Cerebellar cortex (tissue), 1 donor: Measurements from ENCODE around the gene MRGPRG.
"Not testable (repeated sequence)": the region's sequence is repeated elsewhere in the genome, so short reads cannot be mapped to it uniquely, and the experiment has no call there.

Experiments
- DNase-seq: peaks from one replicate; pipeline ENCODE4 v3.0.0-alpha.2; 2015; ENCODE audit warnings: low spot score

Gene MRGPRG

DNA sequence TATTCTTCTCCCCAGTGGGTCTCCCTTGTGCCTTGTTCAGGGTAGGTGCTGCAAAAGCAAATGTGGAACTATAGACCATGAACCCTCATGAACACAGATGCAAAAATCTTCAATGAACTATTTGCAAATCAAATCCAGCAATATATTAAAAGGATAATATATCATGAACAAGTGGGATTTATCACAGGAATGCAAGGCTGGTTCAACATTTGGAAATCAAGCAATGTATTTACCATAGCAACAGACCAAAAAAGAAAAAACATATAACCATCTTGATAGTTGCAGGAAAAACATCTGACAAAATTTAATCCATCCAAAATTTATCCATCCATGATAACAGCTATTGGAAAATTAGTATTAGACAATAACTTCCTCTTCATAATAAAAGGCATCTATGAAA is 42.1 kb downstream of the MRGPRG start:
- no peak for DNase-seq

DNA sequence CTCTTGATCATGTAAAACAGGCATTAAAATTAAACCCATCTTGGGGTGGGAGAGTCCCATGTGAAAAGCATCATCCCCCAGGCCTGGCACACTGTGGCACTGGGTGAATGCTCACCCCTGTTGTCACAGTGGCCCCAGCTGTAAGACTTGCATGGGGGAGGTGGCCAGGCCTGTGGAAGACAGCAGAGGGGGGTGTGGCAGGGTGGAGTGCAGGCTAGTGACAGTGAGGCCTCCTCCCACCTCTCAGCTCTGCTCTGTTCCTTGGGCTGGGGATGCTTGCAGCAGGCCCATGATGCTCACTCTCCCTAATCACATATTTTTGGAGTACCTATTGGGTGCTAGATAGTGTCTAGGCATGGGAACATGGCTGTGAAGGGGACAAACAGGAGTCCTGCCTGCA is 43.4 kb downstream of the MRGPRG start:
- DNase-seq: no peak

- no peak for DNase-seq
Measured at GRCh38 chr11:3174387-3174786, 44.2 kb downstream of the MRGPRG start.

DNA sequence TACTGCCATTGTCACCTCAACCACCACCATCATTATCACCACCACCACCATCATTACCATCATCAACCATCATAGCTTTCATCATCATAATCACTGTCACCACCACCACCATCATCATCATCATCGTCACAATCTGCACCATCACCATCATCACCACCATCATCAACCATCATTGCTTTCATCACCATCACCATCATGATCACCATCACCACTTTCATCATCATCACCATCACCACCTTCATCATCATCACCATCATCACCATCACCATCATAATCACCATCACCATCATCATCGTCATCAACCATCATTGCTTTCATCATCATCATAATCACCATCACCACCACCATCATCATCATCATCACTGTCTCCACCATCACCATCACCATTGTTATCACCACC is 44.8 kb downstream of the MRGPRG start:
- no peak for DNase-seq

- DNase-seq: no peak
Measured at GRCh38 chr11:3171931-3172560, 46.6 kb downstream of the MRGPRG start.

GRCh38 chr11:3170756-3171650 is 47.6 kb downstream of the MRGPRG start:
- no peak for DNase-seq

DNA sequence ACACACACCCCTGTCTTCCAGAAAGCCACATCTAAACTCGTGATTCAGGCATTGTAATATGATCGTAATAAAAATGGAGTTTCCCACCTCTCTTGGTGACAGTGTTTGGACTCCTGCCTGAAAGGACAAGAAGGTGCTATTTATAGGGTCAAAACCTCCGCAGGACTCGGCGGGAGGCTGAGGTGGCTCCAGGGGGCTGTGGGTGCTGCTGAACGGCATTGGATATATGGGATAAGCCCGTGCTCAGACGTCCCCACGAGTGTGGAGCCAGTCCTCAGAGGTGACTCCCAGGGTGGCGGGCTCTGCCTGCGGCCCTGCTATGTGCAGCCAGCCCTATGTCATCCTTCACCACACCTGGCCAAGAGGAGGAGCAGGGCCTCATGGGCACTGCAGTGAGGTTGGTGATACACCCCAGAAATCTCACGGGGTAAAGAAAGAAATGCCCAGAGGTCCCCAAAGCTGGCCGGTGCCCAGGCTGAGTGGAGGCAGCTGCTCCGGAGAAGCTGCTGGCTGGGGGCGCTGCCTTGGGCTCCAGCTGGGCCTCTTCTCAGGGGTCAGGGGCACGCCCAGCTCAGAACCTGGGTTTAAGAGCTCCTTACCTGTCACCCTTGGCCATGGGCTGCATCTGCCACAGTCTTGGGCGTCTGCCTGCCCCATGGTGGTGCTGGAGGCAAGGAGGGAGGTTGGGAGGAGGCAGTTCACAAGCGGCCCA is 48.4 kb downstream of the MRGPRG start:
- no peak for DNase-seq

DNA sequence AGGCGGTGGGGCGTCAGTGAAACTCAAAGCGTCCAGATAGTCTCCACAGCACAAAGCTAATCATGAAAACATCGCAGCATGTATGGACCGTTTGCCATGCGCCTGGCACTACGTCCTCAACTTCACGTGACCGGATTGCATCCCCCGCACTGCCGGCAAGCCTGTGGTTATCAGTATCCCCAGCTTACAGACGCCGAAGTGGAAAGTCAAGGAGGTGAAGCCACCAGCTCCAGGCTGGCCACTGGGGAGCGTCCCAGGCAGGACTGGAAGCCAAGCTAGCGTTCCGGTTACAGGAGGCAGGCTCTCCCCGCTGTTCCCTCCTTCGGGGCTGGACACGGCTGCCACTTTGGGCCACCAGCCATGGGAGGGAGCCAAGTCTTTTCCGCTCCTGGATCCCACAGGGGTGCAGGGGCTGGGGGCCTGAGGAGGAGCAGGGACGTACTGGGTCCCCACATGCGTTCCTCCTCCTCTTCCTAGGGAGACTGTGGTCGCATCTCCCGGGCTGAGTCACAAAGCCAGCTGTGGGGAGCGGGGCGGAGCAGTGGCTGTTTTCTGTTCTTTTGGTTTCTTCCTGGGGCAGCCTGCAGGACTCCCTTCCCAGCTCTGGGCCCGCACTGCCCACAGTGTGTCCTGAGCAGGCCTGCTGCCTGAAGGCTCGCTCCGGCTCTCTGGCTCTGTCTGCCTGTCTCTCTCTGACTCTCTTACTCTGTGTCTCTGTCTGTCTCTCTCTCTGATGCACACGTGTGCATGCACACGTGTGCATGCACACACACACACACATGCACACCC is 49.2 kb downstream of the MRGPRG start:
- no peak for DNase-seq

DNA sequence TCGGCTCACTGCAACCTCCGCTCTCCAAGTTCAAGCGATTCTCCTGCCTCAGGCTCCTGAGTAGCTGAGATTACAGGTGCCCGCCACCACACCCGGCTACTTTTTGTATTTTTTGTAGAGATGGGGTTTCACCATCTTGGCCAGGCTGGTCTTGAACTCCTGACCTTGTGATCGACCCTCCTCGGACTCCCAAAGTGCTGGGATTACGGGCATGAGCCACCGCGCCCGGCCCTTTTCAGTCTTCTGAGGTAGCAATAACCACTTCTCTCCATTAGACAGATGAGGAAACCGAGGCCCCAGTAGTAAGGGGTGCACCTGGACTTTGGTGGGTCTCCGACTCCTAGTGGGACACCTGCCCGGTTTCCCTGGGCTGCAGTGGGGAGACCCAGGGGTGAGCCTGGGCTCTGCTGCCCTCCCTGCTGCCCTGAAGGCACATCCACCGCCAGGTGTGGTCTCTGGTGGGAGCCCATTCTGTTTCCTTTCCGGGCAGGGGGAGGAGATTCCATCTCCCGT is 49.8 kb downstream of the MRGPRG start:
- DNase-seq: not testable (repeated sequence)
